Stimulated activated CD8-positive, alpha-beta memory T cell treated with anti-CD3 and anti-CD28 coated beads, Interleukin-4, amount 100 ng/mL, for 1 hour (primary cell): ENCODE measurements around the gene CRYGS.
"Not testable (repeated sequence)": the region's sequence is repeated elsewhere in the genome, so short reads cannot be mapped to it uniquely, and the experiment has no call there.

Experiments used
- DNase-seq, 2 donors: peaks; one replicate each; pipeline ENCODE4 v3.0.0-alpha.2; 2020; ENCODE audit warnings: low read depth in 2 of 2, low spot score in 1 of 2

The CRYGS gene

GRCh38 chr3:186564586-186564985 is 20.4 kb upstream of the CRYGS start:
- no peak for DNase-seq

GRCh38 chr3:186552408-186553031 is 8.3 kb upstream of the CRYGS start:
- no peak for DNase-seq

- DNase-seq = no peak
Measured at GRCh38 chr3:186551387-186551786, 7.2 kb upstream of the CRYGS start.

GRCh38 chr3:186549497-186549896 is 5.3 kb upstream of the CRYGS start:
- DNase-seq = no peak

GRCh38 chr3:186540835-186541226 is 3.3 kb downstream of the CRYGS start:
- no peak for DNase-seq

GRCh38 chr3:186540221-186540834 is 3.9 kb downstream of the CRYGS start:
- peak; percentile 47 to 63 for DNase-seq

GRCh38 chr3:186538779-186539178 is 5.4 kb downstream of the CRYGS start:
- no peak for DNase-seq

- DNase-seq = no peak
Measured at GRCh38 chr3:186536883-186537844, 7.0 kb downstream of the CRYGS start.

- no peak for DNase-seq
Measured at GRCh38 chr3:186534113-186534669, 10.0 kb downstream of the CRYGS start.

GRCh38 chr3:186532598-186533072 is 11.5 kb downstream of the CRYGS start:
- DNase-seq = no peak

GRCh38 chr3:186531694-186532093 is 12.5 kb downstream of the CRYGS start:
- not testable (repeated sequence) for DNase-seq

- DNase-seq = no peak
Measured at GRCh38 chr3:186530415-186530814, 13.8 kb downstream of the CRYGS start.

- no peak for DNase-seq
Measured at GRCh38 chr3:186529201-186529999, 14.8 kb downstream of the CRYGS start.

- DNase-seq = no peak
Measured at GRCh38 chr3:186526256-186526606, 17.9 kb downstream of the CRYGS start.

GRCh38 chr3:186525369-186526255 is 18.6 kb downstream of the CRYGS start:
- no peak for DNase-seq

GRCh38 chr3:186524616-186525015 is 19.6 kb downstream of the CRYGS start:
- no peak for DNase-seq

- no peak for DNase-seq
Measured at GRCh38 chr3:186523434-186523833, 20.7 kb downstream of the CRYGS start.

- DNase-seq = no peak
Measured at GRCh38 chr3:186523022-186523421, 21.2 kb downstream of the CRYGS start.

GRCh38 chr3:186520957-186521842 is 23.0 kb downstream of the CRYGS start:
- no peak for DNase-seq
